Measurements from ENCODE around the gene VCAM1.
"Not testable (repeated sequence)": the region's sequence is repeated elsewhere in the genome, so short reads cannot be mapped to it uniquely, and the experiment has no call there.

The VCAM1 gene

GRCh38 chr1:100730130-100730529 is 10.6 kb downstream of the VCAM1 start:
- DNase-seq = no peak

- DNase-seq = no peak
Observed at GRCh38 chr1:100731309-100731708, 11.8 kb downstream of the VCAM1 start.

DNA sequence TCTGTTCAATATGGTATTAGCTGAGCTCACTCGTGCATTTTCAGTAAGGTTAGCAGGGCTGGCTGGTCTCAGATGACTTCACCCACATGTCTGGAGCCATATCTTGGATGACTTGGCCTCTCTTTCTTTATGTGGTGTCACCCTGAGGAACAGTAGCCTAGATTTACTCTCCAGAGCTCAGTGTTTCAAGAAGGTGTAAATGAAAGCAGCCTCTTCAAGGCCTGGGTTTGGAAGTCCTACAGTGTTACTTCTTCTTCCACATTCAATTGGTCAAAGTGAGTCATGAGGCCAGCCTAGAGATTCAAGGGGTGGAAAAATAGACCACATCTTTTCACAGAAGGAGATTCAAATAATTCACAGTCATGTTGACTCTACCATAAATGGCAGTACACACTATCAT is 12.2 kb downstream of the VCAM1 start:
- DNase-seq = no peak

DNA sequence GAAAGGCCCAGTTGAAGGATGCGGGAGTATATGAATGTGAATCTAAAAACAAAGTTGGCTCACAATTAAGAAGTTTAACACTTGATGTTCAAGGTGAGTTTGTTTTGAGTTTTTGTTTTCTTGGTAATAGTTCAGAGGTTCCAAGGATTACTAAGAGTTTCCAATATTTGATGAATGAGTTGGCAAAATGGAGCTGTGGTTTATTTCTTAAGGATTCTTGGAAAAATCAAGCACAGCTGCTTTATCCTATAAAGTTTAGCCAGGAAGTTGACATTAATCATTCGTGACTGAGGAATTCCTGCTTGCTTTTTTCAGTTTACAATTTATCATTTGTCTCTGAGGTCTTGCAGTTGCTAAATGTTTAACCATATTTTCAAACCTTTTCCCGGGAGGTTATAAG is 15.1 kb downstream of the VCAM1 start:
- DNase-seq = no peak

DNA sequence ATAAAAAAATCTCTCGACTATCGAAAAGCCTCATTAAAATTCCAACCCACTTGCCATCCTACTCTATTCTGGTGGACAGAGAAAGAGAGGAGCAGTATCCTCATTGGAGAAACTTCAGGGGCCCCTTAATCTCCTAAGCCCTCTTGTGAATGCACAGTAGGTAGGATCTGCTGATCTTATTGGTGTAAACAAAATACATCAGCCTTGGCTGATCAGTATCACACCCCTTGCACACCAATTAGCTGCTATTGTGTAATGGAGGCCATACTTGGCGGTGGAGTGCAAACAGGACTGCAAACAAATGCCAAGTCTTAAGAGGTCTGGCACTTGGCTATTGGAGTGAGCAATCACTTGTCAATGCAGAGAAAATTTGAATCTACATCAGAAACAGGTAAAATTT is 15.7 kb downstream of the VCAM1 start:
- no peak for DNase-seq

GRCh38 chr1:100736324-100736723 is 16.8 kb downstream of the VCAM1 start:
- no peak for DNase-seq

- no peak for DNase-seq
Observed at GRCh38 chr1:100736746-100737145, 17.2 kb downstream of the VCAM1 start.

DNA sequence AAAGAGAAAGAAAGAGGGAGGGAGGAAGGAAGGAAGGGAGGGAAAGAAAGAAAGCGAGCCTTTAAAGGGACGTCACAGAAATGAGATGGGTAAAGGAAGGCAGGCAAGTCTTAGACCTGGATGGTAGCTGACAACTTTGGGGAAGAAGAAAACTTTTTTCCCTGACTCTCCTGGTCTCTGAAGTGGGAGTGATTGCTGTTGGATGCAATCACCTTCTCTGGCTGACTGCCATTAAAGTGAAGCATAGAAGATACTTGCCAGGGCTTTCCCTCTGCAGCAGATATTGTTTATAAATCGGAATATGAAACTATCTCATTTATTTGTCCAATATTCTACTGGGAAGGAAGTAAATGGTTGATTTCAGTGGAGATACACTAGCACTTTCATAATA is 27.0 kb downstream of the VCAM1 start:
- no peak for DNase-seq

DNA sequence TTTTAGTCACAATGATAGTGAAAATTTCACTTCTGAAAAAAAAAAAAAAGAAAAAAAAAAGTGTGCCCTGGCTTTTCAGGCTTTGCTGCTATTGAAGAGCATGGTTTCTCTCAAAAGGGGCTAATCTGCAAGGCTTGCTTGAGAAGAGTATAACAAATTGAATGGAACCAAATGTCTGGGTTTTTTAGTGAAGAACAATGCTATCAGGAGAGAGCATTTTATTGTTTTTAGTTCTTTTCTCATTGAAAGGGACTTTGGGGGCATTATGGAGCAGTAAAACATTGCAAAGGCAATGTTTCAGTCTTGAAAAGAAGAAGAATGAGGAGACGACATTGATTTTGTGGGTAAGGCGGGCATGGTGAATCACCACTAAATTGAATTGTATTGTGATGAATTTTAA is 28.2 kb downstream of the VCAM1 start:
- no peak for DNase-seq

GRCh38 chr1:100750005-100750885 is 30.7 kb downstream of the VCAM1 start:
- DNase-seq = no peak

DNA sequence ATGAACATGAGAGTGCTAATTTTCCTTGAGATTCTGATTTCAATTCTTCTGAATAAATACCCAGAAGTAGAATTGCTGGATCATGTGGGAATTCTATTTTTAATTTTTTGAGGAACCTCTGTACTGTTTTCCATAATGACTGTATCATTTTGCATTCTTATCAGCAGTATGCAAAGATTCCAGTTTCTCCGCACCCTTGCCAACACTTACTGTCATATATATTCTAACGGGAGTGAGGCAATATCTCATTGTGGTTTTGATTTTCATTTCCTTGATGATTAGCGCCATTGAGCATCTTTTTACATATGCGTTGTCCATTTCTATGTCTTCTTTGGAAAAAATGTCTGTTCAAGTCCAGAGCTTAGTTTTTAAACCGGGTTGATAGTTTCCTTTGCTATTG is 33.2 kb downstream of the VCAM1 start:
- no peak for DNase-seq

- DNase-seq = no peak
Observed at GRCh38 chr1:100757946-100758345, 38.4 kb downstream of the VCAM1 start.

- no peak for DNase-seq
Observed at GRCh38 chr1:100759188-100759587, 39.6 kb downstream of the VCAM1 start.

DNA sequence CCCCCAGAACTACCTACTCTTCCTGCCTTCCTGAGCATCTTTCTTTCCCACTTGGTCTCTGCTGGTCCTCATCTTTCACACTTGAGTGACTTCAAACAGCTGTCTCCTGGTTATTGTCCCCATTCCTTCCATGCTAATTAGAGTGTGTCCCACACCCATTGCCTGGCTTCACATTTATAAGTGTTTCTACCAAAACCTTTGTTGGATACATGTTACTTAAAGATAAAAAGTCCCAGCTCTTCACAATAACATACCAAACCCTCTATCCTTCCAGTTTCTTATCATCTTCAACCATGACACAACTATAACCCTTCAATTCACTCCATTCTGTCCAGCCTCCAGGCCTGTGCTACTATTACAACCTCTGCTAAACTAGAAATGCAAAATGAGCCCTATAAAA is 41.0 kb downstream of the VCAM1 start:
- DNase-seq = no peak

GRCh38 chr1:100762461-100762860 is 42.9 kb downstream of the VCAM1 start:
- DNase-seq = no peak

DNA sequence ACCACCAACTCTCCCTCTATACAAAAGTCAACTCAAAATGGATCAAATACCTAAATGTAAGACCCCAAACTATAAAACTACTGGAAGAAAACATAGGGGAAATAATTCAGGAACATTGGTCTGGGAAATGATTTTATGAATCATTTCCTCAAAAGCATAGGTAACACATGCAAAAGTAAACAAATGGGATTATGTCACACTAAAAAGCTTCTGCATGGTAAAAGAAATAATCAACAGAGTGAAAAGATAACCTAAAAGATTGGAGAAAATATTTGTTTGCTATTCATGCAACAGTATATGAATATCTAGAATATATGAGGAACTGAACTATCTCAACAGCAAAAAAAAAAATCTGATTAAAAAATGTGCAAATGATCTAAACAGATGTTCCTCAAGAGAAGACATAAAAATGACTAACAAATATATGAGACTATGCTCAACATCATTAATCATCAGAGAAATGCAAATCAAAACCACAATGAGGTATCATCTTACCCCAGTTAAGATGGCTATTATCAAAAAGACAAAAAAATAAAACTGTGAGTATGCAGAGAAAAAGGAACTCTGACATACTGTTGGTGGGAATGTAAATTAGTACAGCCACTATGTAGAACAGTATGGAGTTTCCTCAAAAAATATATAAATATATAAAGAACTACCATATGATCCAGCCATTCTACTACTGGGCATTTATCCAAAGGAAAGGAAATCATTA is 47.8 kb downstream of the VCAM1 start:
- no peak for DNase-seq

GRCh38 chr1:100769323-100769722 is 49.8 kb downstream of the VCAM1 start:
- no peak for DNase-seq

GRCh38 chr1:100769906-100770646 is 50.5 kb downstream of the VCAM1 start:
- DNase-seq = no peak

DNA sequence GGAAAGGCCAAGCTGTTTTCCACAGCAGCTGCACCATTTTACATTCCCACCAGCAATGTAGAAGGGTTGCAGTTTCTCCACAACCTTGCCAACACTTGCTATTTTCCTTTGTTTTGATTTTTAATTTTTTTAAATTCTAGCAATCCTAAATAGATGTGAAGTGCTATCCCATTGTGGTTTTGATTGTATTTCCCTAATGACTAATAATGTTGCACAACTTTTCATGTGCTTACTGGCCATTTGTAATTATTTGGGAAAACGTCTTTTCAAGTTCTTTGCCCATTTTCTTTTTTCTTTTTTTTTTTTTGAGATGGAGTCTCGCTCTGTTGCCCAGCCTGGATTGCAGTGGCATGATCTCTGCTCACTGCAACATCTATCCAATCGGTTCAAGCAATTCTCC is 53.9 kb downstream of the VCAM1 start:
- no peak for DNase-seq

DNA sequence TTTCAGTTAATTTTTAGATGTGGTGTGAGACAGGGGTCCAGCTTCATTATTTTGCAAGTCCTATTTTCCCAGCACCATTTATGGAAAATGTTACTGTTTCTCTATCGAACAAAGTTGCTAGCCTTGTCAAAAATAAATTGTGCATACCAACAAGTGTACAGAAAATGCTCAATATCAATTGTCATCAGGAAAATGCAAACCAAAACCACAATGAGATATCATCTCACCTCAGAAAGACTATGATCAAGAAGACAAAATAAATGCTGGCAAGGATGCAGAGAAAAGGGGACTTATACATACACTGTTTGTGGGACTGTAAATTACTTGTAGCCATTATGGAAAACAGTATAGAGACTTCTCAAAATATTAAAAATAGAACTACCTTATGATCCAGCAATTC is 54.8 kb downstream of the VCAM1 start:
- no peak for DNase-seq

DNA sequence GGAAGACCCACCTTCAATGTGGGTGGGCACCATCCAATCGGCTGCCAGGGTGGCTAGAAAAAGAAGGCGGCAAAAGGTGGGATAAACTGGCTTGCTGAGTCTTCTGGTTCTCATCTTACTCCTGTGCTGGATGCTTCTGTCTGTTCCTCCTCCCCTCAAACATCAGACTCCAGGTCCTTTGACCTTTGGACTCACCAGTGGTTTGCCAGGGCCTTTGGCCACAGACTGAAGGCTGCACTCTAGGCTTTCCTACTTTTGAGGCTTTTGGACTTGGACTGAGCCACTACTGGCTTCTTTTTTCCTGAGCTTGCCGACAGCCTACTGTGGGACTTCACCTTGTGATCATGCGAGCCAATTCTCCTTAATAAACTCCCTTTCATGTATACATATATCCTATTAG is 55.9 kb downstream of the VCAM1 start:
- no peak for DNase-seq

DNA sequence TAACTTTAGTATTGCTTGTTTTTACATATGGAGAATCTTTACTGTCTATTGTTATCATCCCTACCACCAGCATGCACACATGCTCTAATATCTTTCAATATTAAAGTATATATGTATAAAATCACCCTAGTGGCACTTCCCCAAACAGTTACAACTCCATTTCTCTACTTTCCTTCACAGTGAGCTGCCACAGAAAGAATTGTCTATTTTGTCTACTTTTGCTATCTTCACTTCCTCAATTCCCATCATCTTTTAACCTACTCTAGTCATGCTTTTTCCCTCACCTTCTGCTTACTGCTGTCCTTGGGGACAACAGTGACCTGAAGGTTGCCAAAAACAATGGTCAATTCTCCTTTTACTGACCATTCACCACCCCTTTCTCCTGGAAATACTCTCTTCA is 59.2 kb downstream of the VCAM1 start:
- DNase-seq = no peak

- no peak for DNase-seq
Observed at GRCh38 chr1:100780814-100781213, 61.3 kb downstream of the VCAM1 start.

GRCh38 chr1:100781728-100782127 is 62.2 kb downstream of the VCAM1 start:
- DNase-seq = not testable (repeated sequence)

All from SW 1271 (cell line).